H1 (cell line): Measurements from ENCODE around the gene CACNA1B. TPM values are rescaled to one million over a fixed set of nuclear protein-coding genes. Genes with fewer than 3 reads are reported as not detected.

Experiments
- CTCF ChIA-PET: fragments of 300-600 bp; sonication (Branson Sonifier 250); formaldehyde crosslinking; loops from one replicate; lab custom pipeline; 2021; ENCODE audit not compliant: partially characterized antibody; lab: Charles Lee
- POLR2A ChIA-PET: fragments of 300-600 bp; sonication (Branson Sonifier 250); formaldehyde crosslinking; loops from one replicate; lab custom pipeline; 2021; ENCODE audit warnings: inconsistent platforms; ENCODE audit not compliant: partially characterized antibody; lab: Charles Lee
- DNase-seq, 2 experiments: peaks; one replicate each; pipeline versions ENCODE4 v3.0.0 to v3.0.0-alpha.2; 2010 to 2022; ENCODE audit warnings: low spot score in 2 of 2, low read depth in 1 of 2, mixed read lengths in 1 of 2
- FAIRE-seq: peaks from 2 replicates; lab custom pipeline; 2011; peaks lifted over from hg19 to GRCh38; lab: Jason Lieb, UNC
- H2AFZ ChIP-seq: 2 replicates; pipeline ENCODE4 v1.8.1; 2012; ENCODE audit warnings: low read length, inconsistent platforms
- H2AK5ac ChIP-seq: 2 replicates; pipeline ENCODE4 v1.6.1; 2013; ENCODE audit warnings: low read depth, low read length
- H2BK120ac ChIP-seq: replicated peaks from 2 replicates; pipeline ENCODE3; 2013; ENCODE audit warnings: low read depth, low read length, inconsistent platforms
- H2BK12ac ChIP-seq: 2 replicates; pipeline ENCODE4 v1.6.1; 2013; ENCODE audit warnings: low read depth, low read length
- H2BK15ac ChIP-seq: 2 replicates; pipeline ENCODE4 v1.6.1; 2013; ENCODE audit warnings: low read length
- H2BK20ac ChIP-seq: 2 replicates; pipeline ENCODE4 v1.6.1; 2013; ENCODE audit warnings: low read length
- H2BK5ac ChIP-seq: 2 replicates; pipeline ENCODE4 v1.6.1; 2013; ENCODE audit warnings: low read depth, low read length
- H3K14ac ChIP-seq: 2 replicates; pipeline ENCODE4 v1.6.1; 2013; ENCODE audit warnings: inconsistent platforms; ENCODE audit not compliant: insufficient read length
- H3K18ac ChIP-seq: 2 replicates; pipeline ENCODE4 v1.6.1; 2013; ENCODE audit warnings: low read length; ENCODE audit errors: extremely low read depth
- H3K23ac ChIP-seq: 2 replicates; pipeline ENCODE4 v1.6.1; 2013; ENCODE audit warnings: inconsistent platforms; ENCODE audit not compliant: insufficient read length
- H3K23me2 ChIP-seq: 2 replicates; pipeline ENCODE4 v1.6.1; 2013; ENCODE audit warnings: low read depth, low read length
- H3K27ac ChIP-seq: 2 replicates; pipeline ENCODE4 v1.6.1; 2011; ENCODE audit warnings: low read depth, low read length, inconsistent platforms
- H3K27me3 ChIP-seq, 4 experiments: replicated peaks in 1 of 4; 1 replicate in 1 of 4; 2 replicates in 3 of 4; pipeline versions ENCODE4 v1.6.1 to v1.8.1; 2011 to 2013; ENCODE audit warnings: low read length in 3 of 4, mild to moderate bottlenecking in 3 of 4, inconsistent platforms in 2 of 4, mixed read lengths in 2 of 4, moderate library complexity in 1 of 4; ENCODE audit not compliant: control insufficient read depth in 3 of 4, insufficient read depth in 3 of 4; ENCODE audit errors: extremely low read depth in 1 of 4
- H3K36me3 ChIP-seq, 4 experiments: 2 replicates each; pipeline versions ENCODE4 v1.6.1 to v1.8.1; 2011 to 2013; ENCODE audit warnings: mild to moderate bottlenecking in 4 of 4, low read length in 3 of 4, moderate library complexity in 2 of 4, control low read depth in 1 of 4, inconsistent platforms in 1 of 4; ENCODE audit not compliant: insufficient read depth in 4 of 4, control insufficient read depth in 2 of 4
- H3K4ac ChIP-seq: replicated peaks from 2 replicates; pipeline ENCODE3; 2013; ENCODE audit warnings: low read length, low read depth, mixed read lengths, inconsistent platforms; ENCODE audit not compliant: insufficient read length
- H3K4me1 ChIP-seq, 4 experiments: replicated peaks in 1 of 4; 1 replicate in 1 of 4; 2 replicates in 3 of 4; pipeline versions ENCODE4 v1.6.1 to v1.8.1; 2011 to 2013; ENCODE audit warnings: low read length in 3 of 4, inconsistent platforms in 2 of 4, mixed read lengths in 1 of 4; ENCODE audit not compliant: insufficient read depth in 4 of 4, control insufficient read depth in 3 of 4
- H3K4me2 ChIP-seq, 2 experiments: 2 replicates each; pipeline versions ENCODE4 v1.6.1 to v1.8.1; 2011 to 2013; ENCODE audit warnings: low read depth in 2 of 2, low read length in 2 of 2, control low read depth in 1 of 2, inconsistent platforms in 1 of 2, mild to moderate bottlenecking in 1 of 2; ENCODE audit not compliant: insufficient read depth in 1 of 2
- H3K4me3 ChIP-seq, 4 experiments: fragments of 200-600, 300-600 bp in 1 of 4; sonication (generic), shearing (Covaris generic), sonication (Bioruptor Twin) in 1 of 4; 2 replicates each; pipeline versions ENCODE4 v1.5.1 to v1.8.1; 2011 to 2016; ENCODE audit warnings: low read length in 4 of 4, low read depth in 3 of 4, control low read depth in 2 of 4, inconsistent platforms in 2 of 4, mild to moderate bottlenecking in 2 of 4, mixed read lengths in 1 of 4, moderate library complexity in 1 of 4; ENCODE audit not compliant: insufficient read depth in 2 of 4; ENCODE audit errors: extremely low read depth in 1 of 4
- H3K56ac ChIP-seq: replicated peaks from 2 replicates; pipeline ENCODE3; 2013; ENCODE audit warnings: low read depth, mild to moderate bottlenecking, mixed read lengths, low read length, inconsistent platforms; ENCODE audit not compliant: insufficient read length
- H3K79me1 ChIP-seq: 2 replicates; pipeline ENCODE4 v1.6.1; 2013; ENCODE audit warnings: low read depth, low read length, control low read depth
- H3K79me2 ChIP-seq, 2 experiments: 2 replicates each; pipeline versions ENCODE4 v1.6.1 to v1.8.1; 2012 to 2013; ENCODE audit warnings: low read length in 2 of 2, mild to moderate bottlenecking in 2 of 2, inconsistent platforms in 1 of 2; ENCODE audit not compliant: insufficient read depth in 2 of 2, control insufficient read depth in 1 of 2
- H3K9ac ChIP-seq, 4 experiments: replicated peaks in 1 of 4; 1 replicate in 1 of 4; 2 replicates in 3 of 4; pipeline versions ENCODE4 v1.6.1 to v1.8.1; 2011 to 2013; ENCODE audit warnings: low read depth in 3 of 4, low read length in 3 of 4, control low read depth in 2 of 4, mild to moderate bottlenecking in 2 of 4, moderate library complexity in 2 of 4, inconsistent platforms in 1 of 4; ENCODE audit errors: extremely low read depth in 1 of 4
- H3K9me3 ChIP-seq, 2 experiments: 2 replicates each; pipeline versions ENCODE4 v1.6.1 to v1.8.1; 2012 to 2013; ENCODE audit warnings: mild to moderate bottlenecking in 2 of 2, moderate library complexity in 2 of 2, control low read depth in 1 of 2, inconsistent platforms in 1 of 2, low read depth in 1 of 2, low read length in 1 of 2, mixed read lengths in 1 of 2; ENCODE audit not compliant: insufficient read depth in 2 of 2
- H4K20me1 ChIP-seq, 2 experiments: replicated peaks in 1 of 2; 2 replicates each; pipeline versions ENCODE3 to v1.8.1; 2011 to 2013; ENCODE audit warnings: inconsistent platforms in 2 of 2, low read length in 2 of 2, mild to moderate bottlenecking in 1 of 2; ENCODE audit not compliant: insufficient read depth in 2 of 2, control insufficient read depth in 1 of 2
- H4K5ac ChIP-seq: 2 replicates; pipeline ENCODE4 v1.6.1; 2013; ENCODE audit warnings: low read length, low read depth, mixed read lengths, inconsistent platforms; ENCODE audit not compliant: insufficient read length
- H4K8ac ChIP-seq: 2 replicates; pipeline ENCODE4 v1.8.0; 2013; ENCODE audit warnings: mild to moderate bottlenecking, moderate library complexity, low read length, inconsistent platforms; ENCODE audit not compliant: insufficient read depth; ENCODE audit errors: extremely low read depth
- H4K91ac ChIP-seq: replicated peaks from 2 replicates; pipeline ENCODE3; 2013; ENCODE audit warnings: low read length, mixed read lengths, inconsistent platforms; ENCODE audit not compliant: insufficient read length
- ATF2 ChIP-seq: IDR thresholded peaks from 2 replicates; pipeline ENCODE4 v1.6.1; 2012; ENCODE audit warnings: low read length, inconsistent platforms
- CBX5 ChIP-seq: fragments of 300-800, 300-1000 bp; sonication (generic); IDR thresholded peaks from 2 replicates; pipeline ENCODE4 v1.7.1; 2016; ENCODE audit warnings: antibody characterized with exemption, low read length, low read depth
- CHD1 ChIP-seq: IDR thresholded peaks from 2 replicates; pipeline ENCODE4 v1.6.1; 2012; ENCODE audit warnings: low read depth, low read length, improper control_type of control experiment
- EZH2 ChIP-seq: fragments of 200-600 bp; sonication (generic); IDR thresholded peaks from 2 replicates; pipeline ENCODE4 v1.7.1; 2012; ENCODE audit warnings: low read depth, mild to moderate bottlenecking, moderate library complexity, low read length, inconsistent platforms; ENCODE audit not compliant: severe bottlenecking
- HDAC2 ChIP-seq, 2 experiments: fragments of 300-600 bp in 1 of 2; sonication (generic) in 1 of 2; IDR thresholded peaks; 2 replicates each; pipeline ENCODE4 v1.6.1; 2011 to 2012; ENCODE audit warnings: low read depth in 2 of 2, low read length in 2 of 2, mild to moderate bottlenecking in 2 of 2, moderate library complexity in 2 of 2, borderline replicate concordance in 1 of 2, inconsistent platforms in 1 of 2
- KDM5A ChIP-seq: fragments of 200-600 bp; IDR thresholded peaks from 2 replicates; pipeline ENCODE4 v1.7.1; 2012; ENCODE audit warnings: mild to moderate bottlenecking, low read length, inconsistent platforms, mixed read lengths
- RBBP5 ChIP-seq: IDR thresholded peaks from 2 replicates; pipeline ENCODE4 v1.7.1; 2012; ENCODE audit warnings: low read depth, mild to moderate bottlenecking, inconsistent platforms, low read length, moderate library complexity, borderline replicate concordance
- SIN3A ChIP-seq, 2 experiments: IDR thresholded peaks in 1 of 2; conservative IDR thresholded peaks in 1 of 2; 2 replicates each; pipeline ENCODE4 v1.6.1; 2011 to 2012; ENCODE audit warnings: low read length in 2 of 2, improper control_type of control experiment in 1 of 2, low read depth in 1 of 2, mild to moderate bottlenecking in 1 of 2
- SIRT6 ChIP-seq: IDR thresholded peaks from one replicate; pipeline ENCODE4 v1.7.1; 2012; ENCODE audit warnings: low read length, inconsistent platforms
- TAF1 ChIP-seq: IDR thresholded peaks from 2 replicates; pipeline ENCODE4 v1.6.1; 2011; ENCODE audit warnings: mild to moderate bottlenecking, low read depth, low read length
- YY1 ChIP-seq: IDR thresholded peaks from 2 replicates; pipeline ENCODE4 v1.6.1; 2011; ENCODE audit warnings: low read depth, mild to moderate bottlenecking, low read length
- WGBS, 2 experiments: shearing (Covaris generic) in 1 of 2; methylation state at CpG; one replicate each; pipeline versions ENCODE4 v1.1.6 to v1.1.7; 2013 to 2015; ENCODE audit warnings: low lambda C conversion rate in 2 of 2, mixed read lengths in 2 of 2, inconsistent platforms in 1 of 2, low coverage in 1 of 2, missing lambda C conversion rate in 1 of 2; ENCODE audit not compliant: insufficient replicate concordance in 2 of 2, insufficient coverage in 1 of 2, insufficient read length in 1 of 2; ENCODE audit errors: extremely low coverage in 1 of 2, missing lambda C conversion rate in 1 of 2; 5-methylcytosine and 5-hydroxymethylcytosine counted together
- polyA plus RNA-seq, 7 experiments: library from polyadenylated mRNA; depleted of rRNA in 3 of 7; stranded (reverse) in 5 of 7; unstranded in 2 of 7; fragments of >200 nt in 5 of 7; fragments of 200-250 nt in 2 of 7; gene quantifications; 1 replicate in 5 of 7; 2 replicates in 1 of 7; 4 replicates in 1 of 7; pipeline versions ENCODE4 v1.2.1 to v1.2.3, GENCODE V29; 2011 to 2013; ENCODE audit warnings: missing spikeins in 2 of 7, mixed read lengths in 2 of 7
- total RNA-seq: library from RNA; stranded (reverse); fragmentation: NEBNext Ultra II Directional; extraction: Animal tissue kit (Norgen Biotek cat#: 25700); gene quantifications from 2 replicates; pipeline ENCODE4 v1.2.1, GENCODE V29; 2021

The CACNA1B gene
- total and polyA plus RNA-seq, 2 of the 8 experiments (the other 6 are each of a cell fraction or from before 2014, with no cell fraction given), result 1.5 to 5.7 TPM

- H3K23me2 ChIP-seq, result no peaks in the 10 kb centered on the region
- CTCF ChIA-PET, result interaction anchor here (1.3 to 1.5 kb wide), 2 partner anchors 12 to 174 kb away, joined by 4 to 9 read pairs; no protein-coding TSS in a partner anchor
- peak overlapping the region; percentile 15; the same call in 1 of the 2 replicates for H2BK5ac ChIP-seq
- no peak overlapping the region for H3K14ac ChIP-seq
- H3K4me2 ChIP-seq, result no peak overlapping the region
- H2BK15ac ChIP-seq, result no peak overlapping the region
- no peak overlapping the region for H4K8ac ChIP-seq
- DNase-seq (peak in 1 of 2 experiments; percentile 51), FAIRE-seq (no peak)
- H4K5ac ChIP-seq, result no peak overlapping the region
- POLR2A ChIA-PET, result no interaction called here
- no peak overlapping the region for H4K91ac ChIP-seq
- no peak overlapping the region for H3K18ac ChIP-seq
- no peak overlapping the region for H3K56ac ChIP-seq
- H3K9me3 ChIP-seq, result peaks cover 26 to 70% of the 10 kb centered on the region in 2 experiments; a peak in 3 of 4 replicates
- peaks cover 0 to 12% (median 2%) of the 10 kb centered on the region in 4 experiments; a peak in 3 of 8 replicates for H3K36me3 ChIP-seq
- no peak overlapping the region for H3K9ac ChIP-seq
- H2BK120ac ChIP-seq, result no peak overlapping the region
- WGBS, 2 experiments, result 88% methylated on average over 3 of the region's 7 CpGs; no CpG with 5 or more reads in 1 of the 2 experiments
- no peak overlapping the region for H2AK5ac ChIP-seq
- no peak overlapping the region for H3K4ac ChIP-seq
- H3K23ac ChIP-seq, result no peak overlapping the region
- no peak overlapping the region for H2AFZ ChIP-seq
- no peaks in the 10 kb centered on the region for H3K27me3 ChIP-seq
- H2BK12ac ChIP-seq, result no peak overlapping the region
- H3K79me1 ChIP-seq, result no peaks in the 10 kb centered on the region
- peaks cover 2 to 3% of the 10 kb centered on the region in 2 experiments for H4K20me1 ChIP-seq
- H3K79me2 ChIP-seq, result no peaks in the 10 kb centered on the region
- H3K4me3 ChIP-seq, result no peak overlapping the region
- H3K4me1 ChIP-seq, result peaks cover 0 to 8% (median 0%) of the 10 kb centered on the region in 4 experiments; a peak in 2 of 7 replicates
- H3K27ac ChIP-seq, result no peak overlapping the region
- H2BK20ac ChIP-seq, result no peak overlapping the region
- TF ChIP-seq RBBP5, result no peak
- no peak for TF ChIP-seq CHD1
- TF ChIP-seq TAF1, result no peak
- TF ChIP-seq YY1, result no peak
- TF ChIP-seq SIRT6, result no peak
- no peak for TF ChIP-seq SIN3A (conservative IDR thresholded peaks at IDR 0.05 in 1 of 2, IDR thresholded peaks at IDR 0.05 in 1 of 2; ENCODE audit: low read depth in 1 of 2, low read length in 2 of 2)
- no peak for TF ChIP-seq ATF2
- TF ChIP-seq EZH2, result no peak
- TF ChIP-seq HDAC2 (IDR thresholded peaks at IDR 0.05; ENCODE audit: borderline replicate concordance in 1 of 2, low read depth in 2 of 2, low read length in 2 of 2), result no peak
- no peak for TF ChIP-seq CBX5
- no peak for TF ChIP-seq KDM5A
These were observed 175.8 kb downstream of the CACNA1B start for GRCh38 chr9:138053321-138053868.
